OCI-LY1 (cell line): ENCODE data around the gene PYCARD.

Experiments
- H2AFZ ChIP-seq: fragments of 200-600 bp; sonication (generic), shearing (Covaris generic); 2 replicates; pipeline ENCODE4 v1.6.0; 2014; ENCODE audit warnings: antibody characterized with exemption, mild to moderate bottlenecking, low read length
- H3F3A ChIP-seq: fragments of 200-600 bp; sonication (generic), shearing (Covaris generic); 2 replicates; pipeline ENCODE4 v1.6.0; 2014; ENCODE audit warnings: mild to moderate bottlenecking, antibody characterized with exemption, low read length, moderate library complexity; ENCODE audit not compliant: insufficient read depth
- H3K27ac ChIP-seq: fragments of 200-600 bp; sonication (generic); 2 replicates; pipeline ENCODE4 v1.5.1; 2014; ENCODE audit warnings: low read length, mixed run types, mild to moderate bottlenecking, low read depth; ENCODE audit not compliant: poor library complexity, severe bottlenecking
- H3K27me3 ChIP-seq: fragments of 200-600 bp; sonication (generic); 2 replicates; pipeline ENCODE4 v1.6.0; 2014; ENCODE audit warnings: antibody characterized with exemption, mild to moderate bottlenecking, low read length, moderate library complexity; ENCODE audit not compliant: insufficient read depth
- H3K36me3 ChIP-seq: fragments of 200-600 bp; sonication (generic); 2 replicates; pipeline ENCODE4 v1.6.1; 2014; ENCODE audit warnings: mild to moderate bottlenecking, antibody characterized with exemption, low read length, moderate library complexity, mixed read lengths; ENCODE audit not compliant: insufficient read depth
- H3K4me1 ChIP-seq: fragments of 200-600 bp; sonication (generic); 2 replicates; pipeline ENCODE4 v1.5.1; 2014; ENCODE audit warnings: mild to moderate bottlenecking, low read length, moderate library complexity; ENCODE audit not compliant: insufficient read depth, severe bottlenecking
- H3K4me2 ChIP-seq: fragments of 200-600 bp; sonication (generic), shearing (Covaris generic); 2 replicates; pipeline ENCODE4 v1.6.1; 2014; ENCODE audit warnings: low read length
- H3K4me3 ChIP-seq: fragments of 200-600 bp; sonication (generic); 2 replicates; pipeline ENCODE4 v1.5.1; 2014; ENCODE audit warnings: low read length, low read depth, mild to moderate bottlenecking, mixed read lengths; ENCODE audit not compliant: poor library complexity, severe bottlenecking
- H3K79me2 ChIP-seq: fragments of 200-600 bp; shearing (Covaris generic); 2 replicates; pipeline ENCODE4 v1.6.1; 2016; ENCODE audit warnings: mixed run types, low read length, mixed read lengths; ENCODE audit not compliant: insufficient read depth
- H3K9ac ChIP-seq: fragments of 200-600 bp; sonication (generic), shearing (Covaris generic); 2 replicates; pipeline ENCODE4 v1.6.1; 2014; ENCODE audit warnings: mild to moderate bottlenecking, low read length, mixed read lengths
- H3K9me2 ChIP-seq: fragments of 200-600 bp; sonication (generic), shearing (Covaris generic); 2 replicates; pipeline ENCODE4 v1.6.1; 2014; ENCODE audit warnings: low read depth, mild to moderate bottlenecking, low read length, mixed read lengths
- H3K9me3 ChIP-seq: fragments of 200-600 bp; shearing (Covaris generic); 2 replicates; pipeline ENCODE4 v1.6.1; 2014; ENCODE audit warnings: low read length, mixed read lengths
- H4K20me1 ChIP-seq: fragments of 200-600 bp; sonication (generic), shearing (Covaris generic); 2 replicates; pipeline ENCODE4 v1.6.0; 2016; ENCODE audit warnings: mild to moderate bottlenecking, low read length; ENCODE audit not compliant: insufficient read depth
- CTCF ChIP-seq: fragments of 200-600 bp; sonication (generic), shearing (Covaris generic); IDR thresholded peaks from 2 replicates; pipeline ENCODE4 v1.5.1; 2017; ENCODE audit warnings: mild to moderate bottlenecking, antibody characterized with exemption, low read length, moderate library complexity, mixed read lengths
- EZH2 ChIP-seq: fragments of 200-600 bp; sonication (generic), shearing (Covaris generic); IDR thresholded peaks from 2 replicates; pipeline ENCODE4 v1.8.0; 2017; ENCODE audit warnings: borderline replicate concordance, mixed run types, mild to moderate bottlenecking, antibody characterized with exemption, low read length, moderate library complexity, mixed read lengths

Gene PYCARD

GRCh38 chr16:31181102-31181830 lies 21.3 kb downstream of the PYCARD start:
- Histone ChIP-seq H3K36me3 (peaks cover 57% of the 10 kb centered on the region), H3K9ac (peak overlapping the region; percentile 89), H3F3A (peaks cover 5% of the 10 kb centered on the region; the same call in 1 of the 2 replicates), H3K9me2 (no peaks in the 10 kb centered on the region), H3K9me3 (no peaks in the 10 kb centered on the region), H3K4me1 (peaks cover 31% of the 10 kb centered on the region), H3K4me2 (peak overlapping the region; percentile 94), H3K79me2 (peaks cover 47% of the 10 kb centered on the region), H3K4me3 (peak overlapping the region; percentile 75), H3K27ac (peak overlapping the region; percentile 88), H4K20me1 (peaks cover 7% of the 10 kb centered on the region; the same call in 1 of the 2 replicates), H2AFZ (no peak overlapping the region), H3K27me3 (no peaks in the 10 kb centered on the region)
- TF ChIP-seq EZH2 (no peak), CTCF (no peak)

GRCh38 chr16:31179747-31180459 lies 22.7 kb downstream of the PYCARD start, which contains the start of gene FUS:
Gene FUS, plus strand, starts transcription at chr16:31180139. Its CDS starts 76 bp downstream, at chr16:31180215.
- peaks cover 43% of the 10 kb centered on the region for H3K36me3 ChIP-seq
- peak within 1 kb of the TSS; percentile 94 for H3K4me2 ChIP-seq
- peak within 1 kb of the TSS; percentile 75 for H3K4me3 ChIP-seq
- H3K79me2 ChIP-seq, result peaks cover 39% of the 10 kb centered on the region
- peaks cover 7% of the 10 kb centered on the region; the same call in 1 of the 2 replicates for H4K20me1 ChIP-seq
- TF ChIP-seq CTCF, result no peak
- H3K27ac ChIP-seq, result peak within 1 kb of the TSS; percentile 88
- H3K9me2 ChIP-seq, result no peaks in the 10 kb centered on the region
- H3K9ac ChIP-seq, result peak within 1 kb of the TSS; percentile 89
- no peaks in the 10 kb centered on the region for H3K27me3 ChIP-seq
- no peaks in the 10 kb centered on the region for H3K9me3 ChIP-seq
- peaks cover 31% of the 10 kb centered on the region for H3K4me1 ChIP-seq
- no peak within 1 kb of the TSS for H2AFZ ChIP-seq
- peaks cover 5% of the 10 kb centered on the region; the same call in 1 of the 2 replicates for H3F3A ChIP-seq

GRCh38 chr16:31179219-31179746 lies 23.3 kb downstream of the PYCARD start:
- peak overlapping the region; percentile 88 for H3K27ac ChIP-seq
- no peak overlapping the region for H2AFZ ChIP-seq
- peak overlapping the region; percentile 89 for H3K9ac ChIP-seq

More at GRCh38 chr16:31179219-31179746, 23.3 kb downstream of the PYCARD start:
- Histone ChIP-seq H3K36me3 (peaks cover 37% of the 10 kb centered on the region), H3K4me2 (peak overlapping the region; percentile 94), H3K79me2 (peaks cover 39% of the 10 kb centered on the region), H4K20me1 (peaks cover 7% of the 10 kb centered on the region; the same call in 1 of the 2 replicates), H3K27me3 (no peaks in the 10 kb centered on the region), H3K9me3 (no peaks in the 10 kb centered on the region), H3F3A (peaks cover 5% of the 10 kb centered on the region; the same call in 1 of the 2 replicates), H3K4me1 (peaks cover 31% of the 10 kb centered on the region), H3K4me3 (peak overlapping the region; percentile 75), H3K9me2 (no peaks in the 10 kb centered on the region)
- no peak for TF ChIP-seq EZH2
- no peak for TF ChIP-seq CTCF
